HG03521 (cell line): Measurements from ENCODE around the gene HAT1.

Experiments used
- ATAC-seq: cut with Tn5 transposase; IDR thresholded peaks from one replicate; pipeline ENCODE4 v1.9.1; 2021; ENCODE audit warnings: mild to moderate bottlenecking, moderate library complexity; ENCODE audit not compliant: unreplicated experiment

HAT1 gene

GRCh38 chr2:171913517-171913916 lies 8.7 kb upstream of the HAT1 start:
- no peak for ATAC-seq

- no peak for ATAC-seq
Observed at GRCh38 chr2:171919453-171919852, 2.8 kb upstream of the HAT1 start.

- no peak for ATAC-seq
Observed at GRCh38 chr2:171921970-171922229, 361 bp upstream of the HAT1 start.

GRCh38 chr2:171923206-171923605 lies 945 bp downstream of the HAT1 start:
- no peak for ATAC-seq

- no peak for ATAC-seq
Observed at GRCh38 chr2:171924170-171924942, 2.1 kb downstream of the HAT1 start.

- ATAC-seq = no peak
Observed at GRCh38 chr2:171930385-171930784, 8.1 kb downstream of the HAT1 start.

GRCh38 chr2:171939058-171939742 lies 16.9 kb downstream of the HAT1 start:
- no peak for ATAC-seq

- ATAC-seq = no peak
Observed at GRCh38 chr2:171939743-171940071, 17.4 kb downstream of the HAT1 start.

- no peak for ATAC-seq
Observed at GRCh38 chr2:171941316-171941699, 19.0 kb downstream of the HAT1 start.

GRCh38 chr2:171943869-171944268 lies 21.6 kb downstream of the HAT1 start:
- no peak for ATAC-seq

GRCh38 chr2:171952276-171952675 lies 30.0 kb downstream of the HAT1 start:
- no peak for ATAC-seq

GRCh38 chr2:171952748-171953147 lies 30.5 kb downstream of the HAT1 start:
- no peak for ATAC-seq

GRCh38 chr2:171956135-171956825 lies 34.0 kb downstream of the HAT1 start:
- no peak for ATAC-seq

- no peak for ATAC-seq
Observed at GRCh38 chr2:171957061-171957460, 34.8 kb downstream of the HAT1 start.

- ATAC-seq = no peak
Observed at GRCh38 chr2:171958475-171958874, 36.2 kb downstream of the HAT1 start.

GRCh38 chr2:171959998-171960397 lies 37.7 kb downstream of the HAT1 start:
- no peak for ATAC-seq

GRCh38 chr2:171960570-171960969 lies 38.3 kb downstream of the HAT1 start:
- ATAC-seq = no peak

- ATAC-seq = no peak
Observed at GRCh38 chr2:171963198-171963597, 40.9 kb downstream of the HAT1 start.

GRCh38 chr2:171964308-171964707 lies 42.0 kb downstream of the HAT1 start:
- no peak for ATAC-seq

GRCh38 chr2:171965238-171965637 lies 43.0 kb downstream of the HAT1 start:
- ATAC-seq = no peak

- ATAC-seq = no peak
Observed at GRCh38 chr2:171965661-171966060, 43.4 kb downstream of the HAT1 start.

- ATAC-seq = no peak
Observed at GRCh38 chr2:171966235-171966634, 44.0 kb downstream of the HAT1 start.
